ENCODE results near the gene CHD9.
A peak's percentile ranks its signal among the peaks of the same experiment; 100 is the strongest.
"Not testable (repeated sequence)": the region's sequence is repeated elsewhere in the genome, so short reads cannot be mapped to it uniquely, and the experiment has no call there.

CHD9 gene

GRCh38 chr16:53202398-53202797 lies 147.6 kb downstream of the CHD9 start:
- DNase-seq (ENCODE audit: low spot score) = no peak

- peak; percentile 97 for DNase-seq (ENCODE audit: low spot score)
Observed at GRCh38 chr16:53207810-53208752, 153.3 kb downstream of the CHD9 start.

- no peak for DNase-seq (ENCODE audit: low spot score)
Observed at GRCh38 chr16:53209429-53209828, 154.6 kb downstream of the CHD9 start.

- DNase-seq (ENCODE audit: low spot score) = no peak
Observed at GRCh38 chr16:53209877-53210276, 155.1 kb downstream of the CHD9 start.

GRCh38 chr16:53211253-53211652 lies 156.5 kb downstream of the CHD9 start:
- DNase-seq (ENCODE audit: low spot score) = no peak

- DNase-seq (ENCODE audit: low spot score) = no peak
Observed at GRCh38 chr16:53212893-53213223, 158.1 kb downstream of the CHD9 start.

GRCh38 chr16:53213542-53213941 lies 158.8 kb downstream of the CHD9 start:
- DNase-seq (ENCODE audit: low spot score) = no peak

- DNase-seq (ENCODE audit: low spot score) = no peak
Observed at GRCh38 chr16:53216798-53217197, 162.0 kb downstream of the CHD9 start.

- DNase-seq (ENCODE audit: low spot score) = no peak
Observed at GRCh38 chr16:53219371-53219770, 164.6 kb downstream of the CHD9 start.

GRCh38 chr16:53219795-53220454 lies 165.1 kb downstream of the CHD9 start:
- DNase-seq (ENCODE audit: low spot score) = no peak

- DNase-seq (ENCODE audit: low spot score) = peak; percentile 42
Observed at GRCh38 chr16:53220585-53220984, 165.8 kb downstream of the CHD9 start.

GRCh38 chr16:53224951-53225533 lies 170.3 kb downstream of the CHD9 start:
- no peak for DNase-seq (ENCODE audit: low spot score)

GRCh38 chr16:53232826-53233529 lies 178.2 kb downstream of the CHD9 start:
- DNase-seq (ENCODE audit: low spot score) = no peak

GRCh38 chr16:53234836-53235235 lies 180.0 kb downstream of the CHD9 start:
- DNase-seq (ENCODE audit: low spot score) = no peak

- DNase-seq (ENCODE audit: low spot score) = no peak
Observed at GRCh38 chr16:53235851-53236250, 181.1 kb downstream of the CHD9 start.

GRCh38 chr16:53249331-53249730 lies 194.5 kb downstream of the CHD9 start:
- DNase-seq (ENCODE audit: low spot score) = no peak

- no peak for DNase-seq (ENCODE audit: low spot score)
Observed at GRCh38 chr16:53257001-53257400, 202.2 kb downstream of the CHD9 start.

GRCh38 chr16:53258809-53259208 lies 204.0 kb downstream of the CHD9 start:
- no peak for DNase-seq (ENCODE audit: low spot score)

GRCh38 chr16:53261276-53261675 lies 206.5 kb downstream of the CHD9 start:
- DNase-seq (ENCODE audit: low spot score) = no peak

- no peak for DNase-seq (ENCODE audit: low spot score)
Observed at GRCh38 chr16:53262645-53263044, 207.9 kb downstream of the CHD9 start.

GRCh38 chr16:53266156-53266555 lies 211.4 kb downstream of the CHD9 start:
- DNase-seq (ENCODE audit: low spot score) = no peak

- DNase-seq (ENCODE audit: low spot score) = not testable (repeated sequence)
Observed at GRCh38 chr16:53278498-53278897, 223.7 kb downstream of the CHD9 start.

All from cerebellar cortex (tissue), 1 donor.